Osteoblast (primary cell): ENCODE results near the gene WDR75. TPM values are rescaled to one million over a fixed set of nuclear protein-coding genes. Genes with fewer than 3 reads are reported as not detected.

Experiments
- DNase-seq: peaks from one replicate; pipeline ENCODE4 v3.0.0; 2011; ENCODE audit warnings: low spot score, mixed read lengths; ENCODE audit not compliant: insufficient read length; ENCODE audit errors: missing footprints
- H2AFZ ChIP-seq: 2 replicates; pipeline ENCODE4 v1.6.0; 2011; ENCODE audit warnings: mild to moderate bottlenecking, low read length
- H3K27ac ChIP-seq: 2 replicates; pipeline ENCODE4 v1.5.1; 2011; ENCODE audit warnings: mild to moderate bottlenecking, low read depth, low read length, moderate library complexity
- H3K27me3 ChIP-seq: 2 replicates; pipeline ENCODE4 v1.6.0; 2012; ENCODE audit warnings: mild to moderate bottlenecking, control low read depth, inconsistent platforms, low read length, moderate library complexity; ENCODE audit not compliant: insufficient read depth
- H3K36me3 ChIP-seq: 2 replicates; pipeline ENCODE4 v1.5.1; 2011; ENCODE audit warnings: mild to moderate bottlenecking, low read length, control low read depth, moderate library complexity; ENCODE audit not compliant: insufficient read depth
- H3K4me1 ChIP-seq: 2 replicates; pipeline ENCODE4 v1.5.1; 2011; ENCODE audit warnings: mild to moderate bottlenecking, low read length, control low read depth, moderate library complexity; ENCODE audit not compliant: insufficient read depth
- H3K4me2 ChIP-seq: 2 replicates; pipeline ENCODE4 v1.6.0; 2011; ENCODE audit warnings: mild to moderate bottlenecking, low read length; ENCODE audit not compliant: insufficient read depth
- H3K4me3 ChIP-seq: fragments of 200-600 bp; sonication (generic); 3 replicates; pipeline ENCODE4 v1.5.1; 2012; ENCODE audit warnings: mild to moderate bottlenecking, low read length, inconsistent platforms; ENCODE audit not compliant: insufficient read depth
- H3K79me2 ChIP-seq: 2 replicates; pipeline ENCODE4 v1.6.0; 2012; ENCODE audit warnings: mild to moderate bottlenecking, low read length, control low read depth, inconsistent platforms; ENCODE audit not compliant: insufficient read depth
- H3K9me3 ChIP-seq: 2 replicates; pipeline ENCODE4 v1.5.1; 2011; ENCODE audit warnings: low read depth, low read length, control low read depth
- H4K20me1 ChIP-seq: 2 replicates; pipeline ENCODE4 v1.6.0; 2012; ENCODE audit warnings: mild to moderate bottlenecking, low read length, control low read depth; ENCODE audit not compliant: insufficient read depth
- CTCF ChIP-seq: IDR thresholded peaks from 2 replicates; pipeline ENCODE4 v1.5.1; 2011; ENCODE audit warnings: mild to moderate bottlenecking, low read depth, low read length, moderate library complexity; ENCODE audit errors: extremely low read depth
- total RNA-seq: library from RNA; depleted of rRNA; stranded (reverse); fragments of >200 nt; gene quantifications from 2 replicates; pipeline ENCODE4 v1.2.3, GENCODE V29; 2012

WDR75 gene
- total RNA-seq, 1 donor = 36.2 TPM

GRCh38 chr2:189446780-189447179 is 5.5 kb downstream of the WDR75 start:
- H3K9me3 ChIP-seq = no peaks in the 10 kb centered on the region
- H4K20me1 ChIP-seq = peaks cover 13% of the 10 kb centered on the region
- no peak overlapping the region for H3K4me3 ChIP-seq
- TF ChIP-seq CTCF = no peak
- peaks cover 14% of the 10 kb centered on the region for H3K4me1 ChIP-seq
- no peaks in the 10 kb centered on the region for H3K27me3 ChIP-seq
- no peak overlapping the region for H2AFZ ChIP-seq
- H3K79me2 ChIP-seq = peaks cover 72% of the 10 kb centered on the region
- H3K27ac ChIP-seq = no peak overlapping the region
- no peak overlapping the region for H3K4me2 ChIP-seq
- peaks cover 41% of the 10 kb centered on the region for H3K36me3 ChIP-seq
- DNase-seq = no peak

GRCh38 chr2:189454009-189454408 is 12.7 kb downstream of the WDR75 start:
- Histone ChIP-seq H3K4me2 (no peak overlapping the region), H3K4me1 (no peaks in the 10 kb centered on the region), H3K27me3 (no peaks in the 10 kb centered on the region), H3K79me2 (peaks cover 8% of the 10 kb centered on the region), H3K36me3 (peaks cover 71% of the 10 kb centered on the region), H2AFZ (no peak overlapping the region), H4K20me1 (peaks cover 2% of the 10 kb centered on the region), H3K9me3 (no peaks in the 10 kb centered on the region), H3K27ac (no peak overlapping the region), H3K4me3 (no peak overlapping the region)
- no peak for DNase-seq
- TF ChIP-seq CTCF = no peak

GRCh38 chr2:189465076-189465475 is 23.8 kb downstream of the WDR75 start:
- DNase-seq = no peak
- no peak for TF ChIP-seq CTCF
- Histone ChIP-seq H3K27me3 (no peaks in the 10 kb centered on the region), H3K4me3 (no peak overlapping the region), H3K27ac (no peak overlapping the region), H3K36me3 (peaks cover 83% of the 10 kb centered on the region), H3K4me1 (no peaks in the 10 kb centered on the region), H2AFZ (no peak overlapping the region), H3K79me2 (no peaks in the 10 kb centered on the region), H3K4me2 (no peak overlapping the region), H3K9me3 (no peaks in the 10 kb centered on the region), H4K20me1 (no peaks in the 10 kb centered on the region)

- TF ChIP-seq CTCF = no peak
- Histone ChIP-seq H4K20me1 (no peaks in the 10 kb centered on the region), H3K4me2 (no peak overlapping the region), H2AFZ (no peak overlapping the region), H3K4me3 (no peak overlapping the region), H3K4me1 (no peaks in the 10 kb centered on the region), H3K79me2 (no peaks in the 10 kb centered on the region), H3K36me3 (peaks cover 83% of the 10 kb centered on the region), H3K27me3 (no peaks in the 10 kb centered on the region), H3K9me3 (no peaks in the 10 kb centered on the region), H3K27ac (no peak overlapping the region)
- no peak for DNase-seq
These were observed 24.2 kb downstream of the WDR75 start for GRCh38 chr2:189465478-189465877.
